HG03342 (cell line): ENCODE results near the gene ARHGEF40.

Experiments used
- ATAC-seq: cut with Tn5 transposase; IDR thresholded peaks from one replicate; pipeline ENCODE4 v1.9.1; 2021; ENCODE audit warnings: mild to moderate bottlenecking, moderate library complexity; ENCODE audit not compliant: unreplicated experiment

Gene ARHGEF40

DNA sequence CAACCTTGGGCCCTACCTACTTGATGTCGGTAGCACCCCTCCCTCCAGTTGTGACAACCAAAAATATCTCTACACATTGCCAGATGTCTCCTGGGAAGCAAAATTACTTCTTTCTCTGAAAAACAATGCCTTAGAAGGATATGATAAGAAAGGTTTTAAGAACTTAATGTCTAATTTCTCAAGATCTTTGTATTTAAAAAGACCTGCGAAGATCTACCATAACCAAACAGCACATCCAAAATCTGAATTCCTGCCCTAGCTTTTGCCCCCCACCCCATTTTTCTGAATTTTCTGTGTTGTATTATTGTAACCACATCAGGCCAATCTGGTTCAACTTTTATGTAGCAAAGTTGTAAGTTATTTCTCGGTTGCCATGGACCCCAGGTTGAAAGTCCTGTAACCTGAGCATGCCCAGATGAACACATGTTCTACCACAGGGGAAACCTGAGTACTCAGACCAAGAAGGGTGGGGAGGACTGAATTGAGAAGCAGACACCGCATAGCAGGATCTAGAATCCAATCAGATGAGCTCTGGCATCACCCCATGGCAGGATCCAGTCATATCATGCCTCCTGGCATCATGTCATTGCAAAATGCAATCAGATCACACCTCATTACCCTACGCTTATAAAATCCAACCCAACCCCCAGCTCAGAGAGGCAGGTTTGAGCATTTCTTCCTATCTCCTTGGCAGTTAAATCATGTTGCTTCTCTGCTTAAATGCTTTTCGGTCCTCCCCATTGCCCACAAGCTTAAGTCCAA lies 39.5 kb downstream of the ARHGEF40 start:
- ATAC-seq: peak; percentile 64

DNA sequence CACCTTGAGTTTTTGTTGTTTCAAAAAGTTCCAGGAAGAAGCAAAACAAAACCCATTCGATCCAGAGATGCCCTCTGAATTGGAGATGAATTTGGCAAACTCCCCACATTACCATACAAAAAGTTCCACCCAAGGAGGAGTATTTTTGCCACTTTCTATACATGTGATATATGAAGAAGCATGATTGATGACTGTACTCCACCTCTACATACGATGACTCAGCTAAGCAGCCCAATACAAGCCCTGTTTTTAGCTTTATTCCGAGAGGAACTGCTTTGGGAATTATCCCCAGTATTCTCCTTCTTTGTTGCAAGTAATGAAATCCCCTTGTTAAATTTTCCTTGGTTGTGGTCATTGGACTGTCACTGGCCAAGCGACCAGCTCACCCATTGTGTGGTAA lies 42.2 kb downstream of the ARHGEF40 start:
- no peak for ATAC-seq

DNA sequence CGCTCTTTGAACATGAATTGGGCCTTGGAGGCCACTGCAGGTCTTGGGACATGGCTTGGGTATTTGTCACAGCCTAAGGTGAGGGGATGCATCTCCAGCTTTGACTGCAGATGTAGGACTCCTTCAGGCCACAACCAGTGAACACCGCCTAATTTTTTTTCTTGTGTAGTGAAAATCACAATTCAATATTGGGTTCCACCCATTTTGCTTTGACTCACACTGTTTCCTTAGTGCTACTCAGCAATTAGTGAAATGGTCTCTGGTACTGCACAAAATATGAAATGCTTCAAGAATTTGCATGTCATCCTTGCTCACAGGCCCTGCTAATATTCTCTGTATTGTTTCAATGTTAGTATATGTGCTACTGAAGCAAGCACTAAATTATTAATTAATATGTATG lies 43.3 kb downstream of the ARHGEF40 start:
- no peak for ATAC-seq

DNA sequence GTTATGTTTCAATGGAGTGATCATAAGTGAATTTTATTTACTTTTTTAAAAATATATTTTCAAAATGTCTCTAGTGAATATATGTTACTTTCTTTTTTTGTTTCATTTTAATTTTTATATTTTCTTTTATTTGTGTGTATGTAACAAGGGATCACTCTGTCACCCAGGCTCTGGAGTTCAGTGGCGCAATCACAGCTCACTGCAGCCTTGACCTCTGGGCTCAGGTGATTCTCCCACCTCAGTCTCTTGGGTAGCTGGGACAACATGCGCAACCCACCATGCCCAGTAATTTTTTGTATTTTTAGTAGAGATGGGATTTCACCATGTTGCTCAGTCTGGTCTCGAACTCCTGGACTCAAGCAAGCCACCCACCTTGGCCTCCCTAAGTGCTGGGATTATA lies 48.8 kb downstream of the ARHGEF40 start:
- ATAC-seq: no peak

DNA sequence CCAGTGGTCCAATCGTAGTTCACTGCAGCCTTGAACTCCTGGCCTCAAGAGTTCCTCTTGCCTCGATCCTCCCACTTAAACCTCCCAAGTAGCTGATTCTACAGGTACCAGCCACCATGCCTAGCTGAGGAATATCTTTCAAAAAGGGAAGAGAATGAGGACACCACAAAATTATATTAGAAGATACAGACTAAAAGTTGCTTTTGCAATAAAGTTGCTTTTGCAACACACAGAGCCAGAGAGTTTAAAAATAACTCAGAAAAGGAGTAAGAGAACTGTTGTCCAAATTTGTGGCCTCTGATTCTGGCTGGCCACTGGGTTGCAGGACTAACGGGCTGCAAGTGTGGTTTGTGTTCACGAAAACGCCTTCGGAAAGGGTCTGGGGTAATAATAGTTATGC lies 50.6 kb downstream of the ARHGEF40 start:
- ATAC-seq: no peak

DNA sequence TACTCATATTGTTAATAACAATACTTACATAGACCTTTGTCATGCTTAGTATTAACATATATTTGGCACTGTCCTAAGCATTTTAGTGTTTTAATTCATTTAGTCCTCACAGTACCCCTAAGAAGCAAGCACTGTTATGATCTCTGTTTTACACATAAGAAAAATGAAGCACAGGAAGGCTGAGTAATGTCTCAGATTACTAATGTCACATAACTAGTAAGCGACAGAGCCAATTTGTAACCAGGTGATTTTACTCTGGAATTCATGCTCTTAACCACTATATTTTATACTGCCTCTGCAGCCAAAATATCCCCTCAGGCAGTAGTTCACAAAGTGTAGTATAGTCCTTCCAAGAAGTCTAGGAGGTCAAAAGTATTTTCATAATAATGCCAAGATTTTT lies 51.0 kb downstream of the ARHGEF40 start:
- no peak for ATAC-seq

DNA sequence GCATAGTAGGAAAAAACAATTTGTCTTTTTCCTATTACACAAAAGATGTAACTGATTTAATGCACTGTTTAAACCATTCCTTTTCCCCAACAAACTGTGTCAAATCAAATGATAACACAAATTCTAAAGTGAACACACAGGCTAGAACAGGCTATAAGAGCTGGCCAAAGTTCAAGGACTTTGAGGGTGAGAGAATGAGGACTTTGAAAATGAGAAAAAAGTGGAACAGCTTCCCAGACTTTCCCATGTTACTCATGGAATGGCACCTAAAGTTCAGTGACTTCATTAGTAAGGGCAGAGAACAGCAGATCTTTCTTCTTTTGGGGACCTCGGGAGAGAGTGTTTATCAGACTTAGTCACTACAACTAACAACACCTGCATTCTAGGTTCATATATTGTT lies 53.3 kb downstream of the ARHGEF40 start:
- no peak for ATAC-seq

DNA sequence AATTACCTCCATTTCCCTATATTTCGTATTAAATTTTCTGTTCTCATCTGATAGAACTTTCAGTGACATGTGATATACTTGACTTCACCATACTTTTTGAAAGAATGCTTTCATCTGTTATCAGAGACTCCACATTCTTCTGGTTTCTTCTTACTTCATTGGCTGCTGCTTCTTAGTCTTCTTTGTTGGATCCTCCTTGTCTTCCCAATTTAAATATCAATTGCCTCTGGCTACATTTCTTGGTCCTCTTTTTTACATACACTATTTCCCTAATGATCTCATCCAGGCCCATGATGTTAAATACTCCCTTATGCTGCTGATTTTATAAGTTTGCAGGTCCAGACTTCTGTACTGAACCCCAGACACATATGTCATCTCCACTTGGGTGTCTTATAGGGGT lies 63.8 kb downstream of the ARHGEF40 start:
- ATAC-seq: no peak

DNA sequence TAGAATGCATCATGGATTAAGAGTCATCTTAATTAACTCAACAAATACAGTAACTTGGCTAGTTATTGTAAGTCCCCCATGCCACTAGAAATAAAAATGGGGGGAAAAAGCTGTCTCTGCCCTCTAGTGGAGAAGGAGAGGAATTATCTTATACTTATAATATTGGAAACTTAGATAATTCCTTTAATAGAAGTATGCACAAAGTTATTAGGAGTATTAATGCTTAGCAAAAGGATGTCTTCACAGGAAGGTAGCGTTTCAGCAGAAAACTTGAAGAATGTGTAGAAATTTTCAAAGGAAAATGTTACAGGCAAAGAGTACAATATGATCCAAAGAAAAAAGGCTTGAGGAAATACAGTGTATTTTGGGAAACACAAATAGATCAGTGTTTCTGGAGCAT lies 65.9 kb downstream of the ARHGEF40 start:
- no peak for ATAC-seq
